ENCODE results near the gene PPP1R15B.
"Not testable (repeated sequence)": the region's sequence is repeated elsewhere in the genome, so short reads cannot be mapped to it uniquely, and the experiment has no call there.

Gene PPP1R15B

DNA sequence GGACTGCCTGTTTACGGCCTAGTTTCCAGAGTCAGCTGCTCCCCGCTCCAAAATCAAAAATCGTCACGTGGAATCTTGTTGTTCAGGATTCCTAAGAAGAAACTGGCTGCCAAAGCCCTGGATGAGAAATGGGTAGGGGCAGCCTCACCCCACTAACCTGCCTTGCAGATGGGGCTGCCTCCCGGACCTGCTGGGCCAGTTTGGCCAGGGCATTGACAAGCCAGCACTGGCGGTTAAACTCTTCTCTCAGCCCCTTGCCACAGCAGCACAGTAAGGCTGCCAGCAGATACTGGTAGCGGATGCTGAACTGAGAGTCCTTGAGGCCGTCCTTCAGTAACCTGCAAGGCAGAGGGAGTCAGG, 31.6 kb upstream of the PPP1R15B start:
- no peak for DNase-seq

DNA sequence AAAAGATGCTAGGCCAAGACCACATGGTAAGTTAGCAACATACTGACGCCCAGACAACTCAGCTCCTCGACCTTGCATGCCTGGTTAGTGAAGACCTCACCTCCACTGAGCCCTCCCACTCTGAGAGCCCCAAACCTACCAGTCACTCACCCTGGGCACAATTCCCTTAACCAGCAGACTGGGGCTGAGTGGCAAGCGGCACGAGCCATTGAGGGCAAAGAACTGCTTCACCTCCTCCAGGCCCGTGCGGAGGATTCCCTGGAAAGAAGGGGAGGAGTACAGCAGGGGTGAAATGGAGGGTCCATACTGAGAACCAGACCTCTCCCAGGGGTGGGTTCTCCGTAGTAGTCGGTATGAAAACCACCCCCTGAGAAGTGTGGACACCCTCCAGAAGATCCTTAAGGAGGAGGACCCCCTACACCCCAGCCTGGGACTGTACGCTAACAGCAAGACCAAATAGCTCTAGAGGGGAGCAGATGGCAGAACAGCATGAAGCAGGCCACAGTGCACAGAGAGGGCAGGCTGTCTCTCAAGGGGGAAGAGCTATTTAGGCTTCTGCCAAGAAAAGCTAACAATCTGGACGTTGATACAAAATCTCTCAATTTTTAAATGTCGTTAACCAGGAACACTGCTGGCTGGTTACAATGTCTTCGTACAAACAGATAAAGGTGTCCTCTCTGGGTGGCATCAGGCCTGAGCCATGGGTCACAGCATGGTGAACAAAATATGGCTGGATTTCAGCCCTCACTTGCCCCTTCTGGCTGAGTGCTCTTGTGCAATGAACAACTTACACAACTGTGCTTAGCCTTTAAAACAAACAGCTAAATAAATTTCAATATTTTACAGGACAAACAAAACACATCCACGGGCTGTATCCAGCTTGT, 31.0 kb upstream of the PPP1R15B start:
- peak; percentile 41 for DNase-seq

DNA sequence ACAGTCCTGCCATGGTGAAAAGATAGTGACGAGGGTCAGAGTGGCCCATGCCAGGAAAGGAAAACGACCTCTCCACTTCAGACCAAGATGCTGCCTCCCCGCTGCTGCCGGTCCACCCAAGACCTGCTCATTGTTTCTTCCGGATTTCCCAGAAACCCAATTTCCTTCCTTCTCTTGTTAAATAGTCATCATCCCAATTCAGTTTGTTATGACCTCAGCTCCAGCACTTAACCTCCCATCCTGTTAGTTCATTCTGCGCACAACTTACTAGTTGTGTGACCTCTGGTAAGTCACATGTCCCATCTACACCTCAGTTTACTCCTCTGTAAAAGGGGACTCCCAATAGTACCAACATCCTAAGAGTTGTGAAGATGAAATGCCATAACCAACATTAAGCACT, 29.9 kb upstream of the PPP1R15B start:
- DNase-seq: no peak

- no peak for DNase-seq
Measured at GRCh38 chr1:204439621-204440375, 28.2 kb upstream of the PPP1R15B start.

DNA sequence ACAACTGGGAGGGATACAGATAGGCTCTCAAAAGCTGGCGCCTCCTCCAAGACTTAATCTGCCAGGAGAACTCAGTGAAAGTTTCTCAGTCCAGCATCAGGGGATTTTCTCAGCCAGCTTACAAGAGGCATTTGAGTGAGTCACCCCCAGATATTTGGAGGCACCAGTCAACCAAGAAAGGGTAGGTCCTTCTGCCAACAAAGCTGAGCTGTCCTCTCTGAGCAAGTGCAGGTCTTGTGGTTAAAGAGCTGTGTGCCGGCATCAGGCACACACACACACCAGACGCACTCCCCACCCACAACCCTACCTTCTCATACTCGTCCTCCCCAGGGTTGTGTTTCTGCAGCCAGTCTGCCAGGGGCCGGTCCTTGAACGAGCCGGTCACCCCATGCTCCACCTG, 27.0 kb upstream of the PPP1R15B start:
- DNase-seq: no peak

GRCh38 chr1:204437796-204438570, 26.4 kb upstream of the PPP1R15B start:
- DNase-seq: no peak

- DNase-seq: no peak
Measured at GRCh38 chr1:204435872-204436271, 24.3 kb upstream of the PPP1R15B start.

- DNase-seq: no peak
Measured at GRCh38 chr1:204435381-204435831, 23.8 kb upstream of the PPP1R15B start.

GRCh38 chr1:204434116-204434755, 22.6 kb upstream of the PPP1R15B start:
- DNase-seq: no peak

DNA sequence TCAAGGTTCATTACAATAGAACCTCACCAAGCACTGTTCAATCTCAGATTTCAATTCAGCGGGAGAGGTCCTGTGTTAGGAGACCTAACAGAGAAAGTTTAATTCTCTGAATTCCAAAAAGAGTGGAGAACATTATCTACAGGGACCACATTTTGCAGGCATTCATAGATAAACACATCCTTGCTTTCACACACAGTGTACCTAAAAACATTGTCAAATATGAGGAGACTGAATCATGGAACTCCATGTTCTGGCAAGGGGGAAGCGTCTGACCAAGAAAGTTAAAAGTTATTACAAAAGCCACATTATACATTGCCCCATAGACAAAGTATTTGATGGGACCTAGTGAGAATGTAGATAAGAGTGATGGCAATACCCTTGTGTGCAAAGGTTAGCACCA, 21.1 kb upstream of the PPP1R15B start:
- DNase-seq: no peak

GRCh38 chr1:204431310-204432184, 19.9 kb upstream of the PPP1R15B start:
- DNase-seq: no peak

DNA sequence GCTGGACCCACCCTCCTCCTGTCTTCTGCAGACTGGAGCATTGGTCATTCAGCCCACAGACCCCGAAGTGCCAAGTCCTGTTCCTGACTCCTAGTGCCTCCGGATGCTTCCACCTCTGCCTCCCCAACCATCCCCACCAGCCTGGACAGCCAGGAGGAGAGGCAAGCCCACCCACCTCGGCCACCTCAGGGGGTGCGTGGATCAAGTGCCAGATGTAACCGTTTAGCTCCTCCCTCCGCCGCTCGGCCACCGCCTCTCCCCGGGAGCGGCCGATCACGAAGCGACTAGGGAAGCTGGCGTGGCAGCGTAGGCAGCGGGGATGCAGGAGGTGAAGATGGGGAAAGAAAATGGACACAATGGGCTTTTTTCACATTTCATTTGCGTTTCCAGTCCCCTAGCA, 18.1 kb upstream of the PPP1R15B start:
- no peak for DNase-seq

GRCh38 chr1:204426971-204427701, 15.5 kb upstream of the PPP1R15B start:
- no peak for DNase-seq

DNA sequence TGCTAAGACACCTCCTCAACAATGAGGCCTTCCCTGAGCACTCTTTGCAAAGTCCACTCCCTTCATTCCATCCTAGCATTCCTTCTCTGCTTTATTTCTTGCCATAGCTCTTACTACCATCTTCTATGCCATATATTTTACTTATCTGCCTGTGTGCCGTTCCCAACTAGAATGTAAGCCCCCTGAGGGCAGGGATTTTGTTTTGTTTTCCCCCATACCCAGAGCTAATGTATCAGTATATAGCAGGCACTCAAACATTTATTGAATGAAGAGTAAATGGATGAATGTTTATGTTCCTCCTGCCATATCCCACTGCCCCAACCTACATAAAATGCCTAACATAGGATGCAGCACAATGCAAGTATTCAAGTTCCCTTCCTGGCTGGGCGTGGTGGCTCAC, 14.9 kb upstream of the PPP1R15B start:
- no peak for DNase-seq

GRCh38 chr1:204426035-204426436, 14.4 kb upstream of the PPP1R15B start:
- DNase-seq: peak; percentile 15

DNA sequence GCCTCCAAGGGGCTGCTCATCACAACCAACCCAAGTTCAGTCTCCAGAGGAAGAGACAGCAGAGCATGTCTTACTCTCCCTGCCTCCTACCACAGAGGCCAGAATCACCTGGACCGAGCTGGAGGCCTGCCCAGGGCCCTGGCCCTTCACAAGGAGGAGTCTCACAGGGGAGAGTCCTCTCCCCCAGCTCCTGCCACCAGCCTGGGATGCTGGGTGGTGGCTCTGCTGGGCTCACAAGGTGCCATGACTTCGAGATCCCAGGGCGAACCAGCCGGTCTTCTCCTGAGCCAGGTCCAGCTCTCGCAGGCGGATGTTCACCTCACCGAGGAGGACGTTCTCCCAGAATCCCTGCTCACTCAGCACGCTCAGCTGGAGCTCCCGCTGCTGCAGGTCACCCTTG, 13.0 kb upstream of the PPP1R15B start:
- no peak for DNase-seq

- DNase-seq: not testable (repeated sequence)
Measured at GRCh38 chr1:204422061-204422705, 10.6 kb upstream of the PPP1R15B start.

DNA sequence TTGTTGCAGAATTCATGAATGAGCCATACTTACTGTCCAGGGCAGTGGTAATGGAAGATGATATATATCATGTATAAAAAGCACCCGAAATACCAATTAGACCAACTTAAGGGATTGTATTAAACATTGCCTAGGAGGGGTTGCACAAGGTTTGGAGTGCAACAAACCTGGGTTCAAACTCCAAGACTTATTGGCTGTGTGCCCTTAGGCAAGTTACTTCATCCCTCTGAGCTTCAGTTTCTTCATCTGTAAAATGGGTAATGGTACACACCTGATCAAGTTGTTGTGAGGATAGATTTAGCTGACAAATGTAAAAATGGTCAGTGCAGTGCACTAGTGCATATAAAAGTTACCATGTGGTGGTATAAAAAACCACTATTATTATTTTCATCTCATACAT, 9.8 kb upstream of the PPP1R15B start:
- DNase-seq: no peak

GRCh38 chr1:204420039-204421004, 8.7 kb upstream of the PPP1R15B start:
- no peak for DNase-seq

Data from NCI-H524 treated with DMSO at 0.1 percent for 48 hours (cell line).